CD14-positive monocyte (primary cell): ENCODE data around the gene TAS2R10. TPM values are rescaled to one million over a fixed set of nuclear protein-coding genes. Genes with fewer than 3 reads are reported as not detected.

Experiments used
- DNase-seq, 3 donors: peaks; one replicate each; pipeline ENCODE4 v3.0.0-alpha.2; 2011 to 2022
- H2AFZ ChIP-seq: 2 replicates; pipeline ENCODE4 v1.6.0; 2012; ENCODE audit warnings: mild to moderate bottlenecking, low read depth, low read length, inconsistent platforms; ENCODE audit not compliant: insufficient read depth, poor library complexity, severe bottlenecking
- H3K27ac ChIP-seq, 2 donors: 1 replicate in 1 of 2; 2 replicates in 1 of 2; pipeline ENCODE4 v1.5.1; 2012 to 2013; ENCODE audit warnings: low read length in 2 of 2, control low read depth in 1 of 2, inconsistent platforms in 1 of 2, low read depth in 1 of 2, mild to moderate bottlenecking in 1 of 2
- H3K27me3 ChIP-seq, 2 donors: one replicate each; pipeline versions ENCODE4 v1.6.0 to v1.6.1; 2011 to 2013; ENCODE audit warnings: low read length in 2 of 2; ENCODE audit not compliant: control insufficient read depth in 2 of 2, insufficient read depth in 2 of 2
- H3K36me3 ChIP-seq, 2 donors: replicated peaks in 1 of 2; 1 replicate in 1 of 2; 2 replicates in 1 of 2; pipeline versions ENCODE4 v1.5.1 to v1.6.1; 2012 to 2013; ENCODE audit warnings: low read length in 2 of 2, control low read depth in 1 of 2, inconsistent platforms in 1 of 2, mild to moderate bottlenecking in 1 of 2; ENCODE audit not compliant: insufficient read depth in 2 of 2, control insufficient read depth in 1 of 2
- H3K4me1 ChIP-seq, 2 donors: 1 replicate in 1 of 2; 2 replicates in 1 of 2; pipeline versions ENCODE4 v1.5.1 to v1.6.1; 2012 to 2013; ENCODE audit warnings: low read length in 2 of 2, control low read depth in 1 of 2, inconsistent platforms in 1 of 2, mild to moderate bottlenecking in 1 of 2, moderate library complexity in 1 of 2; ENCODE audit not compliant: insufficient read depth in 2 of 2, control insufficient read depth in 1 of 2
- H3K4me2 ChIP-seq: replicated peaks from 2 replicates; pipeline ENCODE3; 2012; ENCODE audit warnings: low read length, moderate library complexity, mild to moderate bottlenecking; ENCODE audit not compliant: poor library complexity, severe bottlenecking; ENCODE audit errors: extremely low read depth
- H3K4me3 ChIP-seq, 3 experiments: fragments of 200-600 bp in 1 of 3; sonication (generic) in 1 of 3; replicated peaks in 1 of 3; 1 replicate in 2 of 3; 2 replicates in 1 of 3; pipeline ENCODE4 v1.5.1; 2011 to 2013; ENCODE audit warnings: low read length in 3 of 3, mild to moderate bottlenecking in 3 of 3, control low read depth in 2 of 3, low read depth in 2 of 3, inconsistent platforms in 1 of 3, moderate library complexity in 1 of 3
- H3K79me2 ChIP-seq: 2 replicates; pipeline ENCODE4 v1.6.0; 2012; ENCODE audit warnings: mild to moderate bottlenecking, control low read depth, inconsistent platforms, low read length, moderate library complexity; ENCODE audit not compliant: insufficient read depth
- H3K9ac ChIP-seq: 2 replicates; pipeline ENCODE4 v1.6.0; 2017; ENCODE audit warnings: low read length, mild to moderate bottlenecking; ENCODE audit not compliant: insufficient read depth, poor library complexity, severe bottlenecking
- H3K9me3 ChIP-seq, 2 donors: replicated peaks in 1 of 2; 1 replicate in 1 of 2; 2 replicates in 1 of 2; pipeline versions ENCODE4 v1.5.1 to v1.6.1; 2012 to 2013; ENCODE audit warnings: low read length in 2 of 2, control low read depth in 1 of 2; ENCODE audit not compliant: control insufficient read depth in 1 of 2, insufficient read depth in 1 of 2
- H4K20me1 ChIP-seq: 2 replicates; pipeline ENCODE4 v1.6.0; 2012; ENCODE audit warnings: mild to moderate bottlenecking, low read length, control low read depth, moderate library complexity; ENCODE audit not compliant: insufficient read depth
- H3K27ac Mint-ChIP-seq, 7 donors: one replicate each; pipeline ENCODE4 v1.8.0; 2020; ENCODE audit warnings: mild to moderate bottlenecking in 7 of 7, mixed read lengths in 7 of 7, moderate library complexity in 6 of 7, inconsistent platforms in 2 of 7
- H3K27me3 Mint-ChIP-seq, 3 donors: one replicate each; pipeline ENCODE4 v1.8.0; 2021 to 2022; ENCODE audit warnings: low read depth in 3 of 3, mild to moderate bottlenecking in 3 of 3, mixed read lengths in 3 of 3, moderate library complexity in 3 of 3, inconsistent platforms in 1 of 3
- H3K36me3 Mint-ChIP-seq, 2 donors: one replicate each; pipeline ENCODE4 v1.8.0; 2020; ENCODE audit warnings: mixed read lengths in 2 of 2, inconsistent platforms in 1 of 2, mild to moderate bottlenecking in 1 of 2
- H3K4me1 Mint-ChIP-seq: one replicate; pipeline ENCODE4 v1.8.0; 2020; ENCODE audit warnings: mild to moderate bottlenecking, mixed read lengths
- H3K4me3 Mint-ChIP-seq, 2 donors: one replicate each; pipeline ENCODE4 v1.8.0; 2020; ENCODE audit warnings: mild to moderate bottlenecking in 2 of 2, mixed read lengths in 2 of 2, moderate library complexity in 1 of 2
- H3K9me3 Mint-ChIP-seq, 7 donors: one replicate each; pipeline ENCODE4 v1.8.0; 2020 to 2022; ENCODE audit warnings: mixed read lengths in 7 of 7, mild to moderate bottlenecking in 6 of 7, moderate library complexity in 6 of 7, inconsistent platforms in 2 of 7
- WGBS: methylation state at CpG from one replicate; pipeline ENCODE4 v1.1.5; 2013; ENCODE audit warnings: missing lambda C conversion rate; ENCODE audit not compliant: insufficient coverage; 5-methylcytosine and 5-hydroxymethylcytosine counted together
- intact Hi-C, 2 donors: fragments of 100-400 bp; cut with micrococcal nuclease; formaldehyde crosslinking; loops; one replicate each; pipeline versions ENCODE4 v1.15.0 to v1.15.1; 2023
- polyA plus RNA-seq, 3 donors: library from polyadenylated mRNA; depleted of rRNA in 1 of 3; unstranded in 2 of 3; stranded (reverse) in 1 of 3; fragments of 300-500 nt in 2 of 3; fragments of >200 nt in 1 of 3; fragmentation: Illumina TruSeq in 2 of 3; gene quantifications; 1 replicate in 2 of 3; 2 replicates in 1 of 3; pipeline ENCODE4 v1.2.3, GENCODE V29; 2012 to 2021
- TF ChIP-seq, protein P1 (sequence below): fragments of 200-600 bp; IDR thresholded peaks from one replicate; pipeline ENCODE4 v1.8.0; 2022; ENCODE audit warnings: antibody characterized with exemption, mild to moderate bottlenecking

The TAS2R10 gene
- polyA plus RNA-seq, 3 donors, result 0.08 TPM; not detected in 2

DNA sequence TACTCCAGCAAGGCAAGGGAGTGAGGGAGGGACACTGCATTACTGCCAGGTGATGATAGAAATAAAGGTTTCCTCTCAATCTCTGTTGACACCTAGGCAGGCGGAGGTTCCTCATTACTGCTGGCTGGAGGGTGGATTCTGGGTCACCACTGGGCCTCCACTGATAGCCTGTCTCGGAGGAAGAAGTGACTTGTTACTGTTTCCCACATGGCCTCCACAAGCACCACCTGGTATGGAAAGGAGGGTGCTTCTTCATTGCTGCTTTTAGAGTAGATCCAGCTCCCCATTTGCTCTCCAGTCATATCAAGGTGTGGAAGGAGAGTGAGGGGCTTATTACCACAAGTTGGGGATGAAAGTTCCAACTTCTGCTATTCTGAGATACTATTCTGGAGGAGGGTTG is 16.7 kb upstream of the TAS2R10 start:
- Mint-ChIP-seq H3K27me3 (no peaks in the 10 kb centered on the region), H3K4me3 (no peak overlapping the region), H3K36me3 (peaks cover 5 to 13% of the 10 kb centered on the region in 2 donors), H3K27ac (no peak overlapping the region), H3K4me1 (no peaks in the 10 kb centered on the region), H3K9me3 (peaks cover 0 to 6% (median 2%) of the 10 kb centered on the region in 7 donors)
- H3K9me3 ChIP-seq, result no peaks in the 10 kb centered on the region
- no peak overlapping the region for H3K4me2 ChIP-seq
- TF ChIP-seq, protein P1, sequence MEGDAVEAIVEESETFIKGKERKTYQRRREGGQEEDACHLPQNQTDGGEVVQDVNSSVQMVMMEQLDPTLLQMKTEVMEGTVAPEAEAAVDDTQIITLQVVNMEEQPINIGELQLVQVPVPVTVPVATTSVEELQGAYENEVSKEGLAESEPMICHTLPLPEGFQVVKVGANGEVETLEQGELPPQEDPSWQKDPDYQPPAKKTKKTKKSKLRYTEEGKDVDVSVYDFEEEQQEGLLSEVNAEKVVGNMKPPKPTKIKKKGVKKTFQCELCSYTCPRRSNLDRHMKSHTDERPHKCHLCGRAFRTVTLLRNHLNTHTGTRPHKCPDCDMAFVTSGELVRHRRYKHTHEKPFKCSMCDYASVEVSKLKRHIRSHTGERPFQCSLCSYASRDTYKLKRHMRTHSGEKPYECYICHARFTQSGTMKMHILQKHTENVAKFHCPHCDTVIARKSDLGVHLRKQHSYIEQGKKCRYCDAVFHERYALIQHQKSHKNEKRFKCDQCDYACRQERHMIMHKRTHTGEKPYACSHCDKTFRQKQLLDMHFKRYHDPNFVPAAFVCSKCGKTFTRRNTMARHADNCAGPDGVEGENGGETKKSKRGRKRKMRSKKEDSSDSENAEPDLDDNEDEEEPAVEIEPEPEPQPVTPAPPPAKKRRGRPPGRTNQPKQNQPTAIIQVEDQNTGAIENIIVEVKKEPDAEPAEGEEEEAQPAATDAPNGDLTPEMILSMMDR, result no peak
- no peak overlapping the region for H3K4me3 ChIP-seq
- no peaks in the 10 kb centered on the region for H3K79me2 ChIP-seq
- no peak overlapping the region for H3K9ac ChIP-seq
- intact Hi-C loops, result no loop called here
- no peaks in the 10 kb centered on the region for H3K36me3 ChIP-seq
- no peak for DNase-seq
- H2AFZ ChIP-seq, result no peak overlapping the region
- no peak overlapping the region for H3K27ac ChIP-seq
- H3K4me1 ChIP-seq, result no peaks in the 10 kb centered on the region
- H4K20me1 ChIP-seq, result no peaks in the 10 kb centered on the region
- whole genome bisulfite sequencing, result 100% methylated on average over 1 of the region's 2 CpGs
- no peaks in the 10 kb centered on the region for H3K27me3 ChIP-seq

DNA sequence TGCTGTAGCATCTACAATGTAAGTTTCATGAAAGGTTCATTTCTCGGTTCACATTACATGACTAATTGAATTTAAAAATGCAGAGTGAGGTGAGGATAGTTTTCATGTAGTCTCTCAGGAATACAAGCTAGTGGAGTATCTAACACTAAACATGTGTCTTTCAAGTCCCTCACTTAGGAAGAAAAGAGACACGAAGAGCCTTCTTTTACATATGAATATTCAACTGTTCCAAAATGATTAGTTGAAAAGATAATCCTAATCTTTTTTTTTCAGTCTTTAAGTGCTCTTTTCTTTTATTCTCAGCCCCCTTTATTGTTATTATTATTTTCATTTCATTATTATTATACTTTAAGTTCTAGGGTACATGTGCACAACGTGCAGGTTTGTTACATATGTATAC is 12.3 kb upstream of the TAS2R10 start:
- Histone ChIP-seq H2AFZ (no peak overlapping the region), H3K9ac (no peak overlapping the region), H3K9me3 (no peaks in the 10 kb centered on the region), H3K4me3 (no peak overlapping the region), H3K27ac (no peak overlapping the region), H3K4me1 (no peaks in the 10 kb centered on the region), H3K36me3 (no peaks in the 10 kb centered on the region), H4K20me1 (no peaks in the 10 kb centered on the region), H3K79me2 (no peaks in the 10 kb centered on the region), H3K4me2 (no peak overlapping the region), H3K27me3 (no peaks in the 10 kb centered on the region)
- Mint-ChIP-seq H3K36me3 (no peaks in the 10 kb centered on the region), H3K27ac (no peak overlapping the region), H3K4me3 (no peak overlapping the region), H3K4me1 (no peaks in the 10 kb centered on the region), H3K27me3 (no peaks in the 10 kb centered on the region), H3K9me3 (peaks cover 0 to 10% (median 2%) of the 10 kb centered on the region in 7 donors)
- intact Hi-C loops, result no loop called here
- DNase-seq, result no peak
- TF ChIP-seq, protein P1, result no peak
- no CpG with 5 or more reads among the region's 3 CpGs for WGBS
